HG03045 (cell line): Measurements from ENCODE around the gene FAM120B.
"Not testable (repeated sequence)": the region's sequence is repeated elsewhere in the genome, so short reads cannot be mapped to it uniquely, and the experiment has no call there.

Source experiments
- ATAC-seq: cut with Tn5 transposase; IDR thresholded peaks from one replicate; pipeline ENCODE4 v1.9.1; 2021; ENCODE audit warnings: mild to moderate bottlenecking, moderate library complexity; ENCODE audit not compliant: unreplicated experiment

FAM120B gene

DNA sequence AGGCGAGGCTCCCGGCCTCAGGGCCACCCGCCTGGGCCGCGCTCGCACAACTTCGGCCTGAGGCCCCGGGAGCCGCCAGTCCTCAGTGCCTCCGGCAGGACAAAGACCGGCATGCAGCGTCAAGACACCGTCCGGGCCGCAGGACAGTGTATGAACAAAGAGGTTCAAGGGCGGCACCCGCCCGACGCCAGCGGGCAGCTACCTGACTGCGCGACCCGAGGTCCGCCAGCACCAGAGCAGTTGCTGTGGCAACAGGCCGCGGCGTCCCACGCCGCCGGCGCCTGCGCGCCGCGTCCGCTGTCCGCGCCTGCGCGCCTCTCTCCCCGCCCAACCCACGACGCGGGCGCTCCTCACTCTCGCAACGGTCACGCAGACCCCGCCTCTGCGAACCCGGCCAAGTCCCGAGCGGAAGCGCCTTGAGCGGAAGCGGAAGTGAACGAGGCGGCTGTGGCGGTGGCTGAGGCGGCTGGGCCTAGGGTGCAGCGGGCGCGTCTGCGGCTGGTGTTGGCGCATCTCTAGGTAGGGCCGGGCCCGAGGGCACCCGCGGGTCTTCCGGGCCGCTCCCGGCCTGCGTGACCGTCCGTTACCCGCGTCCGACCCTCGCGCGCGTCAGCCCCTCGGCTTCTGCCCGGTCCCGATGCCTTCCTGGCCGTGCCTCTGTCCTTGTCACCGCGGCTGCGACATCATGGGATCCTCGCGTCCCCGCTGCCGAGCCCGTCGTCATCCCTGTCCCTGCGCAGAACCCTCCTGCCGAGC, at the start of gene FAM120B:
Gene FAM120B, plus strand, starts transcription at position 435 of the 756 bp plus-strand sequence. CDS start 10,633 bp downstream, outside the sequence.
- ATAC-seq = peak; percentile 97

DNA sequence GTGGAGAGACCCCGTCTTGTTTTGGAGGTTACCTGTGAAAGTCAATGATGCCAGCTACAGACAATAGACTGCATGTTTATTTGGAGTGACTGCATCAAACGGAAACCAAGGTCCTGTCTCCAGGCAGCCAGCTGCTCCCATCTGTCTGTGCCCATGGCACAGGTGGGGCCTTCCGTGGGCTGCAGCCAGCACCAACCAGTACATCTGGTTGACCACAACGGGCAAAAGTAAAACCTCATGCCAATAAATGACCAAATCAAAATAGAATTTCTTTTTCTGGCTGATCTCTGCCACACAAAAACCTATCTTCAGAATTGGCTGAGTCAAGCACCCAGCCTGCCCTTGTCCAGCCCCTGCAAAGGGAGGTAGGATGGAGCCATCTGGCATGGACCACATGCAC, 49.2 kb upstream of the FAM120B start:
- ATAC-seq = no peak

DNA sequence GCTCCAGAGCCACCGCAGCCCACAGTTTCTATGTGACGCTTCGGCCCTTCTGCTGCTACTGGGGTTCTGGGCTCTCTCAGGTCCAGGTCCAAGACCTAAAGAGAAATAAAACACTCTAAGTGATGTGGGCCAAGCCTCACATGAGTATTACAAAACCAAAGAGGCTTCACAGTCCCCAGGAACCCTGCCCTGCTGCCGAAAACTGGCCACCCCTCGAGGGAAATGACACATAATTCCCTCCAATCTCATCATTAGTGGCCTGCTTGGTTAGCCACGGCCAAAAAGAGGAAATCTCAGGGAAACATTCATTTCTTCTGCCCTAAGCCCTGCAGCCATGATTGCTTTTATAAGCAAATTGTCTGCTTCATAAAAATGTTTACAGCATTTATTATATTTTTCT, 48.2 kb upstream of the FAM120B start:
- no peak for ATAC-seq

DNA sequence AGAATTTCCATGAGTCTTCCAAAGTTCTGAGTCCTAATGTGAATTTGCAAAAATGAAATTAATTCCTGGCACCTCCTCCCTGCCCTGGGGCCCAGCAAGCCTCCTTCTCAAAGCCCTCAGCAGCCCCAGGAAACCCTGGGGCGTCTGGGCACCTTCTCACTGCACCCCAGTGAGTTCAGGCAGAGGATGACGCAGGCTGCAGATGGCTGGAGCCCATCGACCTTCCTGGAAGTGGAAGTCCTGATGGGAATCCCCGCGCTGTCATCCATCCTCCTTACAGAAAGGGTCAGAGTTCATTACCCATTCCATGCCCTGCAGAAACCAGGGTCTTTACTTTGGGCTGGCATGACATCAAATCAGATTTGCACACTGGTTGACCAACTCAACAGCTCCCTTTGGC, 47.3 kb upstream of the FAM120B start:
- no peak for ATAC-seq

GRCh38 chr6:170260686-170261085, 45.9 kb upstream of the FAM120B start:
- ATAC-seq = no peak

DNA sequence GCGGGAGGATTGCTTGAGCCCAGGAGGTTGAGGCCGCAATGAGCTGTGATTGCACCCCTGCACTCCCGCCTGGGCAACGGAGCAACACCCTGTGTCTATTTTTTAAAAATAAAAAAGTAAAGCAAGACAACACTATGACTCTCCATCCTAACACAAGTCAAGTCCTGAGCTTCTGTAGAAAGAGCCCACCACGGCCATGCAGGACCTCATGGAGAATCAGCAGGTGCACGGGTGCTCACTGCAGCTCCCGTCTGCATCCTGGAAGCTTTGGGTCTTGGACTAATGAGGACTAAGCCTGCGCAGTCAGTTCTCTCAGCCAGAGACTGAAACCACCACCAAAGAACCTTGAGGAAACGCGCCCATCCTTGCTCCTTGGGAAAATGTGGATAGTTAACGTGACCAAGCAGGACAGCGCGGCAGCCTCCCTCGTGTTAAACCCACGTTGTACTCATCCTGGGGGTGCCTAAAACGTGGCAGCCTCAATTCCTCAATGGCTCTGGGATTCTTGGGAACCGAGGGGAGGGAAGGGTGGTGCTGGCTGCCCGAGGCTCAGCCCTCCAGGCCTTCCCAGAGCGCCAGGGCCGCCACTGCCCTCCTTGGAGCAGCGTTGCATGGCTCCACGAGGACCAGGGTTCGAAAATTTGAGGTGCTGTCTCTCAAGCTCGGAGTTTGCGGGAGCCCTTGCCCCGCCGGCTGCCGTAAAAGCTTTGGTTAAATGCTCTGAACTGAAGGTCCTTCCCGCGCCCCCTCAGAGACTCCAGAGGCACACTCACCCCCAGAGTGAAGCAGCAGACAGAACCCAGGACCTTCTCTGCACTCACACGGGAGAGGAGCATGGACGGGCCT, 44.7 kb upstream of the FAM120B start:
- ATAC-seq = no peak

DNA sequence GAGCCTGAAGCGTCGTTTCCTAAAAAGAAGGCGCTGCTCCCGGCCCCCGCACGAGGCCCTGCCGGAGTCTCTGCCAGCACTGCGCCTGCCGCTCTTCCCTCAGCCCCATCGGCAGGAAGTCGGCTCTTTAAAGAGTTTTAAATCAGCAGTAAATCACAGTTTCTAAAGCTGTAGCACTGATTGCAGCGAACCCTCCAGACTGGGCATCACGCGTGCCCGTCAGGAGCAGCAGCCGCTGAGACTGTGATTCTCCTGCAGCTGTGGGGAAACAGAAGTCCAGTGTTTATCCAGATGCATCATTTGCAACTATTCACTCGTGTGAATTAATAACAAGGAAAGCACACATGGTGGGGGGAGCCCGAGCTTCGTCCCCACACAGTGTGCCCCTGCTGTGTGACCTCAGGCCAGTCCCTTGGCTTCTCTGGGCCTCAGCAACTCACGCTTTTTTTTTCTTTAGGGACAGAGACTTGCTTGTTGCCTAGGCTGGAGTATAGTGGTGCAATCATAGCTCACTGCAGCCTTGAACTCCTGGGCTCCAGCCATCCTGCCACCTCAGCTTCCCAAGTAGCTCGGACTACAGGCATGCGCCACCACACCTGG, 44.0 kb upstream of the FAM120B start:
- ATAC-seq = no peak

DNA sequence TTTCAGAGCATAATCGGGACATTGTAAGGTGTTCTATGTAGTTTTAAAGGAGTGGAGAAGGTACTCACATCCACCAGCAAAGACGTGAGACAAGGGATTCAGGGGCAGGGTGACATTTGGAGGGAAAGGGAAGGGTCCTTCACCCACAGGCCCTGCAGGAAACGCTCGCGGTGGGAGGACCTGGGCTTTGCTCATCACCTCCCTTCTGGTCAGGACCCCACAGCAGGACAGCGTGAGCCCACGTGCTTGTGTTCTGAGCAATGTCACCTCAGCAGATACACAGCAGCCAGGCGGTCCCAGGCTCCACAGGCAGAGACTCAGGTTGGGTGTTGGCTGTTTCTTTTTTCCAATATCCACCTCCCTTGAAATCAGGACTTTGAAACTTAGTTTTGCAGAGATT, 43.1 kb upstream of the FAM120B start:
- no peak for ATAC-seq

DNA sequence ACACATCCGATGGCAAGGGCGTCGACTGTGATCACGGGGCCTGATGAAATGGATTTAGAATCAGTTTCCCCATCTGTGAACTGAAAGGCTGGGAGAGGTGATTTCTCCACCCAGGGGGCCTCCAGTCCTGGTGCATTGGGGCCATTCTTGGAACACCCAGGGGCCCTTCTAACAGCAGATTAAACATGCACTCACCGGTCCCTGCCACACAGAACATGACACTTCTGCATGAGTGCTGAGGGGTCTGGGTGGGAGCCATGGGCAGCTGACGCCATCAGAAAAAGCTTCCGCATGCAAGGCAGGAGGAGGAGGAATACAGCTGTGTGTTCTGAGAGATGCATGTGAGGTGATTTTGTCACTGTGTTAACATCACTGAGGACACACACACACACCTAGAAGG, 42.5 kb upstream of the FAM120B start:
- ATAC-seq = no peak

GRCh38 chr6:170264644-170265043, 41.9 kb upstream of the FAM120B start:
- not testable (repeated sequence) for ATAC-seq

GRCh38 chr6:170265655-170266054, 40.9 kb upstream of the FAM120B start:
- no peak for ATAC-seq

DNA sequence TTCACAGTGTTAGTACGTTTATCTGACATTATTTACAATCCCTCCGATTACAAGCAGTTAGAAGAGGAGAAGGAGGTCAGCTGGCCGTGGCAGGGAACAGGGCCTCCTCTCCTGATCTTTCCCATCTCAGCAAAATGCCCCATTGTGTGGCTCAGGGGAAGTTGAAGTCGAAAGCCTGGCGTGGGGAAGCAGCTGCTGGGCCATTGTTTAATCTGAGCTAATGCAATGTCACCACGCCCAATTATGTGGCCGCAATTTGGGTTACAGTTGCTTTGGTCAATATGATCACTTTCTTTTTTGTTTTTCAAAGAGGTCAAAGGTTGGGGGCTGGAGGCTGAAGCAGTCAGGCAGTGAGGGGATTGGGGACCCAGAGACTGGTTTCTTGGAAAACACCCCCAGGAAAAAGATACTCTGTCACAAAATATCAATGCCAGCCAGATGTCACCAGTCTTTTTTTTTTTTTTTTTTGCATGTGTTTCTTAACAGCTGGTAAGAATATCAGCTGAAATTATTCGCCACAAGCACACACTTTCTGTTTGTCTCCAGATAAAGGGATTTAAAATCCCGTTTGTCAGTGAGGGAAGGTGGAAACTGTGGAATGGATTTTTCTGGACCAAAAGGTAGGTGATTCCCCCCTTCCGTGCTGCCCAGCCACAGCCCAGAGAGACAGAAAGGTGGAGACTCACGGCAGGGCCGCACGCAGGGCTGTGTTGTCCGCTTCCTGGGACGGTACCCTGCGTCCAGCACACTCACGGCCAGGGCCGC, 40.3 kb upstream of the FAM120B start:
- ATAC-seq = no peak

DNA sequence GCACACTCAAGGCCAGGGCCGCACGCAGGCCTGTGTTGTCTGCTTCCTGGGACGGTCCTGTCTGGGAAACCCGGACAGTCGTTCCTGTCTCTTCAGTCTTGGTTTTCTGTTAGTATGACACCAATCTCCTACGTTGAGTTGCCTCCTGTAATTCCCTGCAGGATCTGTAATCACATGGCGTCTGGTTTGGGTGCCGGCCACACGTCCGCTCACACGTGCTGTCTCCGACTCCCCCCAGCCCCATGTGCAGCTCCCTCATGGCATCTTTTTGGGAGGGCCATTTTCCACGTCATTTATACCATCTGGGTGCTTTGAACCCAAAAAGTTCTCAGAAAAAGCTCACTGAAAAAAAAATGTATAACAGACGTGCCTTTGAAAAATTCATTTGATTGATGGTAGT, 38.9 kb upstream of the FAM120B start:
- no peak for ATAC-seq

- ATAC-seq = no peak
Measured at GRCh38 chr6:170268216-170269129, 38.1 kb upstream of the FAM120B start.

DNA sequence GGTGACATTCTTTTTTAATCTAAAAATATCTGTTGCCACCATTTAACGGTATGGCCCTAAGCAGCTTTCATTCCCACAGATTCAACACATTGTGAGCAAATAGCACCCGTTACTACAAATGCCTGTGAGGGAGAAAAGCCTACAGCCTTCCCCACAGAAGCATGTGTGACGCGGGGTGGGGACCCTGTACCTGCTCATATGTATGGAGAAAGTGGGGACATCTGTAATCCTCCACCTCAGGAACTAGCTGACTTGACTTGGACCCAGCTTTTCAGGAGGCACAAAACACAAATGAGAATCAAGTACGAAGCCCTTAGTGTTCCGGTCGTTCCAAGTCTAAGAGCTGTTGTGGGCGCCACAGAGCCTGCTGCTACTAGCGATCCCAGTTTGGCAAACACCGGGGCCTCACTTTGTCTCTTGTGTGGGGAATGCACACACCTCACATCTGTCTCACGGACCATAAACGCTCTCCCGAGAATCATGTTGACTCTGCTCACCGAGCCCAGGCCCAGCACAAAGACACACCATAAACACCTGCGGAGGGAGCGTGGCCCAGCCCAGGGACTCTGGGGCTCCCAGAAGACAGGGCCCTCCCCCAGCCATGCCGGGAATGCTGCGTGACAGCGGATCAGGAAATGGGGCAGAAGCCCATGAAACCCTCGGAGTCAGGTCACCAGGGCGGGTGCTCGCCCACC, 37.3 kb upstream of the FAM120B start:
- ATAC-seq = no peak

DNA sequence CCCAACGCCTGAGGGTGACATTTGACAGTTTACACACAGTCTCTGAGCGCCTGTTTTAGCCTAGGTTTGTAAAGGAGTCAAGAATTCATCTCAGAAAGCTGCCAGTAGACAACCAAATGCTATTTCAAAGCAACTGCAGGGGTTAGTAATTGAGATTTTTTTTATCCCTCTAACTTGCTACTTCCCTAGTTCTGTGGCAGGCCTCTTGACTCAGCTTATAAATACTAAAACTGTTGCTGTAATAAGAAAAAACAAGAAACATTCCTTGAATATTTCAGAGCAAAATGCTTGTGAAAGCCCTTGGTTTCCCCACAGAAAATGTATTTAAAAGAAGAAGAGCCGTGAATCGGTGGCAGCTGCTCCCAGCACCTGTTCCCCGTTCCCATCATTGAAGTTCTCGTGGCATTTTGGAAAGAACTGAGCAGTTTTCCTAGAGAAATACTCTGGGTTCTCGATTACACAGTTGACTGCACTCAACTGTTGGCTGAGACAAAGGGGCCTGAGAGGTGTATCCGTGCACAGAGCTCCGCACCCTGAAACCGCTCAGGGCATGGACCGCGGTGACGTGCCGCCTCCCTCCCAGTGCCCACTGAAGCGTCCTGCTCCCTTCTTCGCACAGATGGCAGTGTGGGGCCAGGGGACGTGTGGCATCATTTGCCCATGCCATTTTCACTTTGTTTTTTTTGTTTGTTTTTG, 36.6 kb upstream of the FAM120B start:
- no peak for ATAC-seq

DNA sequence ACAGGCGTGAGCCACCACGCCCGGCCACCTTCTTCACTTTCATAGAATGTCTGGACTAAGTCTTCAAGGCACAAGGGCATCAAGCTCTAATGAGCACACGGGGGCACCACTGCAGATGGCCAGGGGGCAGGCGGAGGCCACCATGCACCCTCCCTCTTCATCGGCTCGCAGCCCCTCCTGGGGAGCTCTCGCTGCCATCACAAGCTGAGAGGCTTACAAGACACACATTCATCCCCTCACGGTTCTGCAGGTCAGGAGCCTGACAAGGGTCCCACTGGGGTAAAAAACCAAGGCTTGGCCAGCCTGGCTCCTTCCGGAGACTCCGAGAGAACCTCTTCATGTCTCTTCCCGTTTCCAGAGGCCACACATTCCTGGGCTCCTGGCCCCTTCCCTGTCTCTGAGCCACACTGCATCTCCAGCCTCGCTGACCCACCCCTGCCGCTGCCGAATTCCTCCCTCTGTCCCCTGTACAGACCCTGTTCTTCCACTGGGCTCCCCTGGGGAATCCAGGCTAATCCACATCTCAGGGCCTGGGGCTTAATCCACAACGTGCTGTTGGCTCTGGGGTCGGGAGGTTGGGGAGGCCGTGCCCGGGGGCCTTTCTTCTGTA, 35.5 kb upstream of the FAM120B start:
- ATAC-seq = no peak

DNA sequence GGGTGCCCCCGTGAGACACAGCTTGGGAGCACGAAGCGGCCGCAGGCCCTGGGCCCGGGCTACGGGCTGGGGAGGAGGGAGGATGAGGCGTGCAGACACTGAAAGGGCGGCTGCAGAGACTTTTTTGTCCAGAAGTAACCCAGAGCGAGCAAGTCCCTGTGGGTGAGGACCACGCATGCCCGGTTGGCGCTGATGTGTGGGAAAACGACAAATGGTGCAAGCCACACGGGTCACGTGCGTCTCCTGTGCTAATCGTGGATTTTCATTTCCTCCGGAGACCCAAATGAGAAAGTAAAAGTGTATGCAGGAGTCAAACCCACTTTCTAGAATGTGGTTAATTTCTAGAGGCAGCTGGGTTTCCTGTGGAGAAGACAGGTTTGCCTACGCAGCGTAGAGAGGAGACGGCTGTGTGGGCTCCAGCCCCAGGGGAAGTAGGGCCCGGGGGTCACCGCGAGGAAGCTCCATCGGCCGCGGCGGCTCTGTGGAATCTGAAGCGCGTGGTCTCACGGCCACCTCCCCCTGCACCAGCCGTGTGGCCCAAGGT, 34.7 kb upstream of the FAM120B start:
- ATAC-seq = peak; percentile 86
